Panc1 (cell line): ENCODE data around the gene TXNRD1. TPM values are rescaled to one million over a fixed set of nuclear protein-coding genes. Genes with fewer than 3 reads are reported as not detected.

Experiments used
- ATAC-seq: fragments of 200-7000 bp; cut with Tn5 transposase; 2 replicates; pipeline ENCODE4 v1.9.1; 2020; ENCODE audit warnings: mild to moderate bottlenecking, moderate library complexity
- BruUV-seq: library from RNA; stranded (reverse); fragments of 400-500 nt; replicated peaks from 2 replicates; lab custom pipeline; 2021; lab: Mats Ljungman, UMichigan
- CTCF ChIA-PET: fragments of 300-600 bp; sonication (Branson Sonifier 250); formaldehyde crosslinking; loops from one replicate; lab custom pipeline; 2022; ENCODE audit warnings: antibody characterized with exemption; lab: Charles Lee
- POLR2A ChIA-PET: fragments of 300-600 bp; sonication (Branson Sonifier 250); formaldehyde crosslinking; loops from one replicate; lab custom pipeline; 2022; ENCODE audit warnings: antibody characterized with exemption; lab: Charles Lee
- DNase-seq: peaks from one replicate; pipeline ENCODE4 v3.0.0-alpha.2; 2010; ENCODE audit warnings: low read depth, low spot score
- H3K27ac ChIP-seq: 2 replicates; pipeline ENCODE4 v1.5.1; 2011; ENCODE audit warnings: mild to moderate bottlenecking, low read length, inconsistent platforms
- H3K27me3 ChIP-seq: fragments of 200-500 bp; sonication (Bioruptor generic); 2 replicates; pipeline ENCODE4 v1.6.0; 2014; ENCODE audit warnings: low read length, inconsistent platforms; ENCODE audit not compliant: control insufficient read depth, insufficient read depth
- H3K36me3 ChIP-seq: fragments of 200-500 bp; sonication (Bioruptor generic); 2 replicates; pipeline ENCODE4 v1.5.1; 2014; ENCODE audit warnings: inconsistent platforms, mild to moderate bottlenecking, low read length, moderate library complexity; ENCODE audit not compliant: control insufficient read depth, insufficient read depth
- H3K4me1 ChIP-seq: 2 replicates; pipeline ENCODE4 v1.5.1; 2011; ENCODE audit warnings: inconsistent platforms, mild to moderate bottlenecking, low read length, moderate library complexity; ENCODE audit not compliant: control insufficient read depth, insufficient read depth
- H3K4me3 ChIP-seq, 2 experiments: 2 replicates each; pipeline ENCODE4 v1.5.1; 2011 to 2012; ENCODE audit warnings: low read depth in 2 of 2, low read length in 2 of 2, mild to moderate bottlenecking in 2 of 2, inconsistent platforms in 1 of 2, moderate library complexity in 1 of 2
- H3K9me3 ChIP-seq: fragments of 200-500 bp; sonication (Bioruptor generic); 2 replicates; pipeline ENCODE4 v1.5.1; 2014; ENCODE audit warnings: low read depth, mild to moderate bottlenecking, inconsistent platforms, low read length, moderate library complexity; ENCODE audit not compliant: control insufficient read depth, insufficient read depth
- POLR2AphosphoS5 ChIP-seq: IDR thresholded peaks from 2 replicates; pipeline ENCODE4 v1.6.1; 2012; ENCODE audit warnings: mild to moderate bottlenecking, low read depth, low read length, moderate library complexity
- SIN3A ChIP-seq: IDR thresholded peaks from 2 replicates; pipeline ENCODE4 v1.6.1; 2012; ENCODE audit warnings: low read depth, mild to moderate bottlenecking, low read length, moderate library complexity, borderline replicate concordance; ENCODE audit not compliant: insufficient read depth
- TCF7L2 ChIP-seq: IDR thresholded peaks from 2 replicates; pipeline ENCODE4 v1.6.1; 2011; ENCODE audit warnings: mild to moderate bottlenecking, low read depth, low read length, inconsistent platforms
- in situ Hi-C: cut with HindIII; loops from 2 replicates; pipeline ENCODE4 v1.10.0; 2016; ENCODE audit warnings: low sequenced_read_pairs, low pct_unique_long_range_greater_than_20kb
- intact Hi-C: fragments of 100-400 bp; cut with micrococcal nuclease; formaldehyde crosslinking; loops from one replicate; pipeline ENCODE4 v1.10.0; 2022; ENCODE audit not compliant: unreplicated experiment
- total RNA-seq: library from RNA; stranded (reverse); gene quantifications from one replicate; pipeline ENCODE4 v1.2.1, GENCODE V29; 2021; ENCODE audit not compliant: unreplicated experiment
- TF ChIP-seq, protein P1 (sequence below): fragments of 450-650 bp; IDR thresholded peaks from 2 replicates; pipeline ENCODE4 v1.5.1; 2017; ENCODE audit warnings: mild to moderate bottlenecking
- TF ChIP-seq, protein P2 (sequence below), 2 experiments: IDR thresholded peaks; 2 replicates each; pipeline ENCODE4 v1.6.1; 2011 to 2012; ENCODE audit warnings: low read depth in 2 of 2, control low read depth in 1 of 2, low read length in 1 of 2, mild to moderate bottlenecking in 1 of 2, moderate library complexity in 1 of 2; ENCODE audit not compliant: insufficient read depth in 1 of 2

TXNRD1 gene
- total RNA-seq, 1 experiment from 2014 or later = 348 TPM

DNA sequence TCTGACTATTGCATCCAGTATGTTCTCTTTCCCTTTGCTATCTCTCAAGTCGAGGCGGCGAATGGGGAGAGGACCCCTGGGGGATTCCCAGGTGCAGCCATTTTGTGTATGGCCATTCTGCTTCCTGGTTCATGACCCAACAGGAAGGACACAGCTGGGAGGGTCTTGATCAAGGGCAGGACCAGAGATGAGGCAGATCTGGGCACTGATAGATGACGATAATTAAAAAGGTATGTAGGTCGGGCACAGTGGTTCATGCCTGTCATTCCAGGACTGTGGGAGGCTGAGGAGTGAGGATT, 161.9 kb downstream of the TXNRD1 start:
- in situ Hi-C loops = no loop called here
- no TSS peak for BruUV-seq

DNA sequence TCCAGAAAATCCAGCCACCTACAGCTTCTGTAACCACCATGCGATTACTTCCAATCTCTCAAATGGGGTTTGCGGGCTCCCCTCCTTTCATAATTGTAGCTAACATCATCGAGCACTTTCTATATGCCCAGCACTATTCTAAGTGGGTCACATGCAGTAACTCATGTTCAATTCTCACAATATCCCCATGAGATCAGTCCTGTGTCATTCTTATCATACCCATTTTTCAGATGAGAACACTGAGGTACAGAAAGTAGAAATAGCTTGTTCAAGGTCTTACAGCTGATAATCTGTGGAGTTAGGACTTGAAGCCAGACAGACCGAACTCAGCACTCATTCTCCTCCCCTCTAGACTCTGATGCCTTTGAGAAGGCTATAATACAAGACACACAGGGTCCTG, 162.8 kb downstream of the TXNRD1 start:
- no peak overlapping the region for H3K4me3 ChIP-seq
- intact Hi-C loops = no loop called here
- no peak for DNase-seq
- H3K4me1 ChIP-seq = no peaks in the 10 kb centered on the region
- POLR2A ChIA-PET = no interaction called here
- in situ Hi-C loops = no loop called here
- ATAC-seq = no peak
- no peaks in the 10 kb centered on the region; the same call in 1 of the 2 replicates for H3K27me3 ChIP-seq
- H3K27ac ChIP-seq = no peak overlapping the region
- TF ChIP-seq, protein P1, sequence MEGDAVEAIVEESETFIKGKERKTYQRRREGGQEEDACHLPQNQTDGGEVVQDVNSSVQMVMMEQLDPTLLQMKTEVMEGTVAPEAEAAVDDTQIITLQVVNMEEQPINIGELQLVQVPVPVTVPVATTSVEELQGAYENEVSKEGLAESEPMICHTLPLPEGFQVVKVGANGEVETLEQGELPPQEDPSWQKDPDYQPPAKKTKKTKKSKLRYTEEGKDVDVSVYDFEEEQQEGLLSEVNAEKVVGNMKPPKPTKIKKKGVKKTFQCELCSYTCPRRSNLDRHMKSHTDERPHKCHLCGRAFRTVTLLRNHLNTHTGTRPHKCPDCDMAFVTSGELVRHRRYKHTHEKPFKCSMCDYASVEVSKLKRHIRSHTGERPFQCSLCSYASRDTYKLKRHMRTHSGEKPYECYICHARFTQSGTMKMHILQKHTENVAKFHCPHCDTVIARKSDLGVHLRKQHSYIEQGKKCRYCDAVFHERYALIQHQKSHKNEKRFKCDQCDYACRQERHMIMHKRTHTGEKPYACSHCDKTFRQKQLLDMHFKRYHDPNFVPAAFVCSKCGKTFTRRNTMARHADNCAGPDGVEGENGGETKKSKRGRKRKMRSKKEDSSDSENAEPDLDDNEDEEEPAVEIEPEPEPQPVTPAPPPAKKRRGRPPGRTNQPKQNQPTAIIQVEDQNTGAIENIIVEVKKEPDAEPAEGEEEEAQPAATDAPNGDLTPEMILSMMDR = no peak
- TF ChIP-seq POLR2AphosphoS5 (no peak), SIN3A (no peak), TCF7L2 (no peak)
- TF ChIP-seq, protein P2, sequence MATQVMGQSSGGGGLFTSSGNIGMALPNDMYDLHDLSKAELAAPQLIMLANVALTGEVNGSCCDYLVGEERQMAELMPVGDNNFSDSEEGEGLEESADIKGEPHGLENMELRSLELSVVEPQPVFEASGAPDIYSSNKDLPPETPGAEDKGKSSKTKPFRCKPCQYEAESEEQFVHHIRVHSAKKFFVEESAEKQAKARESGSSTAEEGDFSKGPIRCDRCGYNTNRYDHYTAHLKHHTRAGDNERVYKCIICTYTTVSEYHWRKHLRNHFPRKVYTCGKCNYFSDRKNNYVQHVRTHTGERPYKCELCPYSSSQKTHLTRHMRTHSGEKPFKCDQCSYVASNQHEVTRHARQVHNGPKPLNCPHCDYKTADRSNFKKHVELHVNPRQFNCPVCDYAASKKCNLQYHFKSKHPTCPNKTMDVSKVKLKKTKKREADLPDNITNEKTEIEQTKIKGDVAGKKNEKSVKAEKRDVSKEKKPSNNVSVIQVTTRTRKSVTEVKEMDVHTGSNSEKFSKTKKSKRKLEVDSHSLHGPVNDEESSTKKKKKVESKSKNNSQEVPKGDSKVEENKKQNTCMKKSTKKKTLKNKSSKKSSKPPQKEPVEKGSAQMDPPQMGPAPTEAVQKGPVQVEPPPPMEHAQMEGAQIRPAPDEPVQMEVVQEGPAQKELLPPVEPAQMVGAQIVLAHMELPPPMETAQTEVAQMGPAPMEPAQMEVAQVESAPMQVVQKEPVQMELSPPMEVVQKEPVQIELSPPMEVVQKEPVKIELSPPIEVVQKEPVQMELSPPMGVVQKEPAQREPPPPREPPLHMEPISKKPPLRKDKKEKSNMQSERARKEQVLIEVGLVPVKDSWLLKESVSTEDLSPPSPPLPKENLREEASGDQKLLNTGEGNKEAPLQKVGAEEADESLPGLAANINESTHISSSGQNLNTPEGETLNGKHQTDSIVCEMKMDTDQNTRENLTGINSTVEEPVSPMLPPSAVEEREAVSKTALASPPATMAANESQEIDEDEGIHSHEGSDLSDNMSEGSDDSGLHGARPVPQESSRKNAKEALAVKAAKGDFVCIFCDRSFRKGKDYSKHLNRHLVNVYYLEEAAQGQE (IDR thresholded peaks at IDR 0.05; ENCODE audit: insufficient read depth in 1 of 2, low read depth in 2 of 2, low read length in 1 of 2) = no peak
- H3K9me3 ChIP-seq = no peaks in the 10 kb centered on the region
- no TSS peak for BruUV-seq
- no peaks in the 10 kb centered on the region for H3K36me3 ChIP-seq
- CTCF ChIA-PET = interaction anchor here (0.5 kb wide), 1 partner anchor 26 kb away, joined by 3 read pairs; no protein-coding TSS in a partner anchor

More for the DNA sequence above, 161.9 kb downstream of the TXNRD1 start:
- ChIA-PET CTCF (no interaction called here), POLR2A (no interaction called here)
- H3K36me3 ChIP-seq = no peaks in the 10 kb centered on the region
- no peak overlapping the region for H3K4me3 ChIP-seq
- TF ChIP-seq, protein P1 = no peak
- no peaks in the 10 kb centered on the region for H3K4me1 ChIP-seq
- no peaks in the 10 kb centered on the region; the same call in 1 of the 2 replicates for H3K27me3 ChIP-seq
- H3K9me3 ChIP-seq = no peaks in the 10 kb centered on the region
- intact Hi-C loops = no loop called here
- H3K27ac ChIP-seq = no peak overlapping the region
- ATAC-seq = no peak
- no peak for DNase-seq
